RPMI7951 (cell line): Measurements from ENCODE around the gene NPBWR2. TPM values are rescaled to one million over a fixed set of nuclear protein-coding genes. Genes with fewer than 3 reads are reported as not detected.
"Not testable (repeated sequence)": the region's sequence is repeated elsewhere in the genome, so short reads cannot be mapped to it uniquely, and the experiment has no call there.

Source experiments
- DNase-seq: peaks from one replicate; pipeline ENCODE4 v3.0.0-alpha.2; 2012; ENCODE audit warnings: low read depth
- total RNA-seq: library from RNA; depleted of rRNA; stranded (reverse); fragments of >200 nt; shearing (Covaris generic); gene quantifications from 2 replicates; pipeline ENCODE4 v1.2.3, GENCODE V29; 2014

NPBWR2 gene
- total RNA-seq, 1 experiment from 2014 or later, result not detected

GRCh38 chr20:64103871-64104666 lies 3.3 kb downstream of the NPBWR2 start:
- no peak for DNase-seq

DNA sequence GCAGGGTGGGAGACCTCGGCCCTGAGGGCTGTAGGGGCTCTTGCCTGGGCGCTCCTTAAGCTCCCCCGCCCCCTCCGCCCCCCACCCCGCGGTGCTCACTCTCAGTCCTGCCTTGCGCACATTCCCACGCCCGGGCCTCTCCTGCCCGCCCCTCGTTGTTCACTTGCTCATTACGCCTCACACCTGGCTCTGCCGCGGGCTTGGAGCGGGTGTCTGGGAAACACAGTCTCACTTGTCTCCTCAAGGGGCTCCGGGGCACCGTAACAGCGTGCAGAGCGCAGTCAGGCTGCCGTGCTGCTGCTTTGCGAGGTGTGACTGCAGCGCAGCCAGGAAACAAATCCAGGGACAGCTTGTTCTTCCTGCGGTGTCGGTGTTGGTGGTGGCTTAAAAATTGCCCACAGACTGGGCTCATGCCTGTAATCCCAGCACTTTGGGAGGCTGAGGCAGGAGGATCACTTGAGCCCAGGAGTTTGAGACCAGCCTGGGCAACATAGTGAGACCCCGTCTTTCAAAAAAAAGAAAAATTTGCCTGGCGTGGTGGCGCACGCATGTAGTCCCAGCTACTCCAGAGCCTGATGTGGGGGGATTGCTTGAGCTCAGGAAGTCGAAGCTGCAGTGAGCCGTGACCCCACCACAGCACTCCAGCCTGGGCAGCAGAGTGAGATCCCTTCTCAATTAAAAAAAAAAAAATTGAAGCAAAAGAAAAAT lies 4.6 kb downstream of the NPBWR2 start:
- DNase-seq, result no peak

- DNase-seq, result no peak
These were observed 5.4 kb downstream of the NPBWR2 start for GRCh38 chr20:64101731-64102621.

GRCh38 chr20:64100946-64101688 lies 6.2 kb downstream of the NPBWR2 start:
- DNase-seq, result no peak

GRCh38 chr20:64100566-64100888 lies 6.8 kb downstream of the NPBWR2 start:
- no peak for DNase-seq

GRCh38 chr20:64099880-64100565 lies 7.3 kb downstream of the NPBWR2 start:
- no peak for DNase-seq

DNA sequence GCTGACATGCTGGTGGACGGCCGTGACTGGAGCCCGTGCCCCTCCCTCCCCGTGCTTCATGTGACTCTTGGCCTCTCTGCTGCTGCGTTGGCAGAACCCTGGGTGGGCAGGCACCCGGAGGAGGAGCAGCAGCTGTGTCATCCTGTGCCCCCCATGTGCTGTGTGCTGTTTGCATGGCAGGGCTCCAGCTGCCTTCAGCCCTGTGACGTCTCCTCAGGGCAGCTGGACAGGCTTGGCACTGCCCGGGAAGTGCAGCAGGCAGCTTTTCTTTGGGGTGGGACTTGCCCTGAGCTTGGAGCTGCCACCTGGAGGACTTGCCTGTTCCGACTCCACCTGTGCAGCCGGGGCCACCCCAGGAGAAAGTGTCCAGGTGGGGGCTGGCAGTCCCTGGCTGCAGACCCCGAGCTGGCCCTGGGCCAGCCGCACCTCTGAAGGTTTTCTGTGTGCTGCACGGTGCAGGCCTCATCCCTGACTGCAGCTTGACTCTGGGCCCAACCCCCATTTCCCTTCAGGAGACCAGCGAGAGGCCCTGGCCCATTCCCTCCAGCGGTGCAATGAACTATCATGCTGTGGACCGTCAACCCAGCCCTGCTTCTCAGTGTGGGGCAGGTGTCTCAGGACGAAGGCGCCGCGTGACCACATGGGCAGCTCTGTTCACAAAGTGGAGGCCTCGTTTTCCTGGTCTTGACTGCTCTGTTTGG lies 8.1 kb downstream of the NPBWR2 start:
- DNase-seq, result no peak

GRCh38 chr20:64098471-64099013 lies 8.8 kb downstream of the NPBWR2 start:
- no peak for DNase-seq

DNA sequence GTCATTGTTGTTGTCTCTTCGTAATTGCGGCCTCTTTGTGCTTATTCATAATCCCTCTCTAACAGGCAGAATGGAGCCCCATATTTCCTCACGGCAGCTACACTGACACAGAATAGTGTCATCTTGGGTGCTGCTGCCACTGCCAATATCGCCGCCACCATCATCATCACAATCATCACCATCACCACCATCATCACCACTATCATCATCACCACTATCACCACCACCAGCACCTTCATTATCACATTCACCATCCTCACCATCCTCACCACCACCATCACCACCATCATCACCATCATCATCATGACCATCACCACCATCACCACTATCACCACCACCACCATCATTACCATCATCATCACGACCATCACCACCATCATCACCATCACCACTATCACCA lies 10.8 kb downstream of the NPBWR2 start:
- DNase-seq, result no peak

DNA sequence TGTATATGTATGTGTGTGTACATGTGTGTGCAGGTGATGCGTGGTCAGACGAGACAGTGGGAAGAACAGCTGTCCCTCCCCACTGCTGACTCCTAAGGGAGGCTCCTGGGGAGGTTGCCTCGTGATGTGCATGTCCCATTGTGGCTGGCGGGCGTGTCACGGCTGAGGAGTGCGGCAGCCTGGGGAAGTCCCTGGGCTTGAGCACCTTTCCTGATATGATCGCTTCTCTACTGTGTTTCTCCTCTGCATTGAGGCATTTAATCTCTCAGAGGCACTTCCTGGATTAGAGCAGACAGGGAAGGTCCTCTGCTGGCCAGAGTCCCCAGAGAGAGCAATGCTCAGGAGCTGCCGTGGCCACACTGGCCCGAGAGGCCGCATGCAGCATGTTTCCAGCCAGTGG lies 11.4 kb downstream of the NPBWR2 start:
- no peak for DNase-seq

DNA sequence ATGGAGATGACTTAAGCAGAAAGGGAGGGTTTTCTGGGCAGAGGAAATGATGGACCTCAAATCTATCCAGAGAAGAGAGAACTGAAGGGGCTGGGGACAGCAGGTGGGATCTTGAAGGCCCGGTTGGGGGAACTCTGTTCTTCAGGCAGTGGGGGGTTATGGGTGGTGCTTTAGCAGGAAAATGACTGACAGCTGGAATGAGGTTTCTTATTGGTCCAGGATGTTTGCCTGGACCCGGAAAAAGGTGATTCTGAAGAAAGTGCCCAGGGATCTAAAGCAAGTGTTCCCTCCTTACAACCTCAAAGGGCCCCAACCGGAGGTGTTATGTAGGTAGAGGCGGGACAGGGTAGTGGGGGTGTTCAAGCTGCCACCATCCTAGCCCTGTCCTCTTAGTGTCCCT lies 11.9 kb downstream of the NPBWR2 start:
- DNase-seq, result no peak

DNA sequence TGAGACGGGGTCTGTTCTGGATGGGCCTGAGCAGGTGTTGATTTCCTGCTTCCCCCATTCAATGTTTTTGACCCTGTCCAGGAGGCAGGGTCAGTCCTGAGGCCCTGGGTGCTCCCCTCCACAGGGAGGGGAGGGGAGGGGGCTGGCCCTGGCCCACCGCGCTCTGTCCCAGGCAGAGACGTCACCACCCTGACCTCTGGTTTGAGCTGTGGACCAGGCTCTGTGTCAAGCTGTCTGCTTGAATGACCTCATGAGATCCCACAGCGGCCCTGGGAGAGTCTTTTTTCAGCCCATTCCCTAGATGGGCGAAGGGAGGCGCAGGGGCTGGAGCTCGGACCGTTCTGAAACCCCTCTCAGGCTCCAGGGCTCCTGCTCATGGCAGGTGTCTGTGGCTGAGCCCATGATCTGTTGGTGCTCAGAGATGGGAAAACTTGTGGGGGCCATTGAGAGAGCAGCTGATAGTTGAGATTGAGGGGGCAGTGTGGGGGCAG lies 14.3 kb downstream of the NPBWR2 start:
- DNase-seq, result no peak

DNA sequence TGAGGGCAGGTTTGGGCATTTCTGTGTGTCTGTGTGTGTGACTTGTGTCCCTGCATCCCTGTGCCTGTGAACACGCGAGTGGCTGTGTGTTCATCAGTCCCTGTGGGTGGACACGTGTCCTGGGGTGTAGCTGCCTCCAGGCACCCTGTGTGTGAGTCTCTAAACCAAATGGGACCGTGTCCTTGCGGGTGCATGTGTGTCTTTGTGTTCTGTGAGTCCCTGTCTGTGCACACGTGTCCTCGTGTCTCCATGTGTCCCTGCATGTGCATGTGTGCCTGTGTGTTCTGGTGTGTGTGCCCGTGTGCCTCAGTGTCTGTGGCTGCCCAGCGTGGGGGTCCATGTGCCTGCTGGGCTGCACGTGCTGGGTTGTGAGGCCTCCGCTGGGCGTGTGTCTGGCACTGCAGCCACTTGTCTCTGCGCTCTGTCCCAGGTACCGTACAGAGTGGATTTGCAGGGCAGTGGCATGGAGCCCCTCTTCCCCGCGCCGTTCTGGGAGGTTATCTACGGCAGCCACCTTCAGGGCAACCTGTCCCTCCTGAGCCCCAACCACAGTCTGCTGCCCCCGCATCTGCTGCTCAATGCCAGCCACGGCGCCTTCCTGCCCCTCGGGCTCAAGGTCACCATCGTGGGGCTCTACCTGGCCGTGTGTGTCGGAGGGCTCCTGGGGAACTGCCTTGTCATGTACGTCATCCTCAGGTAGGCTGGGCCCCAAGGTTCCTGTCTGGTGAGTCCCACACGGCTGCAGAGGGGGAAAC lies 14.9 kb downstream of the NPBWR2 start:
- DNase-seq, result no peak

- DNase-seq, result no peak
These were observed 15.6 kb downstream of the NPBWR2 start for GRCh38 chr20:64091770-64092169.

GRCh38 chr20:64091340-64091739 lies 16.0 kb downstream of the NPBWR2 start:
- no peak for DNase-seq

DNA sequence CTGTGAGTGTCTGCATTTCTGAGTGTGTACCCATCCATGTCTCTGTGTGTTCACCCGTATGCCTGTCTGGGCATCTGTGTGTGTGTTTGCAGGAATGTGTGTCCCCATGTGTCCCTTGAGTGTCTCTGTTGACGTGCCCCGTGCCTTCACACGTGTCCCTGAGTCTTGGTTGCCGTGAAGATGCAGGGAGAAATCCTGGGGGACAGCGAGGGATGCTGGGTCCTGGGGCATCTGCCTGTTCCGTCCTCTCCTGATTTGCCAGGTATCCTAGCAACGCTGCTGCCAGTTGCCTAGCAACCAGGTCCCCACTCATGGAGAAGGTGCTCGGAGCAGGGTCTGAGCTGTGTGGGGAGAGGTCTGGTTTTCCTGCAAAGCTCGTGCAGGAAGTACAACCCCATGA lies 17.2 kb downstream of the NPBWR2 start:
- DNase-seq, result peak; percentile 29

- not testable (repeated sequence) for DNase-seq
These were observed 18.8 kb downstream of the NPBWR2 start for GRCh38 chr20:64088586-64088985.

- not testable (repeated sequence) for DNase-seq
These were observed 20.0 kb downstream of the NPBWR2 start for GRCh38 chr20:64087226-64087825.

- DNase-seq, result no peak
These were observed 20.6 kb downstream of the NPBWR2 start for GRCh38 chr20:64086801-64087200.
